SK-N-SH treated with all-trans-retinoic acid at 6 μM for 48 hours (cell line): ENCODE results near the gene IMMP2L.

Experiments
- ATAC-seq: fragments of 200-7000 bp; cut with Tn5 transposase; 3 replicates; pipeline ENCODE4 v1.9.1; 2020; ENCODE audit warnings: mild to moderate bottlenecking, moderate library complexity
- BACH2 ChIP-seq: fragments of 250-450 bp; sonication (Bioruptor Pico); IDR thresholded peaks from 2 replicates; pipeline ENCODE4 v1.9.0; 2021; ENCODE audit warnings: mild to moderate bottlenecking, borderline replicate concordance
- CREB5 ChIP-seq: fragments of 250-450 bp; sonication (Bioruptor Pico); IDR thresholded peaks from 2 replicates; pipeline ENCODE4 v1.5.1; 2020; ENCODE audit warnings: low read depth, mild to moderate bottlenecking, moderate library complexity
- CSRNP3 ChIP-seq: fragments of 250-450 bp; sonication (Bioruptor Pico); IDR thresholded peaks from 2 replicates; pipeline ENCODE4 v1.5.1; 2021; ENCODE audit warnings: mild to moderate bottlenecking, moderate library complexity
- ESRRG ChIP-seq: fragments of 250-450 bp; sonication (Bioruptor Pico); IDR thresholded peaks from 2 replicates; pipeline ENCODE4 v1.6.1; 2021; ENCODE audit warnings: mild to moderate bottlenecking
- GLIS3 ChIP-seq: fragments of 250-450 bp; sonication (Bioruptor Pico); IDR thresholded peaks from 2 replicates; pipeline ENCODE4 v1.5.0; 2020; ENCODE audit warnings: mild to moderate bottlenecking, moderate library complexity
- ISL1 ChIP-seq: fragments of 250-450 bp; sonication (Bioruptor Pico); IDR thresholded peaks from 2 replicates; pipeline ENCODE4 v2.1.2; 2022; ENCODE audit warnings: mild to moderate bottlenecking, moderate library complexity
- PATZ1 ChIP-seq: fragments of 250-450 bp; sonication (Bioruptor Pico); IDR thresholded peaks from 2 replicates; pipeline ENCODE4 v1.8.0; 2020; ENCODE audit warnings: mild to moderate bottlenecking, moderate library complexity, borderline replicate concordance
- POU6F1 ChIP-seq: fragments of 250-450 bp; sonication (Bioruptor Pico); IDR thresholded peaks from 2 replicates; pipeline ENCODE4 v1.8.0; 2021; ENCODE audit warnings: low read depth, mild to moderate bottlenecking, moderate library complexity, borderline replicate concordance
- RARB ChIP-seq: fragments of 250-450 bp; sonication (Bioruptor Pico); IDR thresholded peaks from 2 replicates; pipeline ENCODE4 v1.8.0; 2021; ENCODE audit warnings: mild to moderate bottlenecking, moderate library complexity
- TCF4 ChIP-seq: fragments of 250-450 bp; sonication (Bioruptor Pico); IDR thresholded peaks from 2 replicates; pipeline ENCODE4 v1.8.0; 2021; ENCODE audit warnings: mild to moderate bottlenecking, moderate library complexity, borderline replicate concordance
- TOX ChIP-seq: fragments of 250-450 bp; sonication (Bioruptor Pico); IDR thresholded peaks from 2 replicates; pipeline ENCODE4 v1.8.0; 2021; ENCODE audit warnings: mild to moderate bottlenecking, moderate library complexity, borderline replicate concordance
- TSHZ2 ChIP-seq: fragments of 250-450 bp; sonication (Bioruptor Pico); IDR thresholded peaks from 2 replicates; pipeline ENCODE4 v1.5.0; 2020; ENCODE audit warnings: mild to moderate bottlenecking, moderate library complexity
- ZC3H10 ChIP-seq: fragments of 250-450 bp; sonication (Bioruptor Pico); IDR thresholded peaks from 2 replicates; pipeline ENCODE4 v1.5.1; 2021; ENCODE audit warnings: mild to moderate bottlenecking, moderate library complexity
- ZFP3 ChIP-seq: fragments of 250-450 bp; sonication (Bioruptor Pico); IDR thresholded peaks from 2 replicates; pipeline ENCODE4 v1.5.0; 2020; ENCODE audit warnings: mild to moderate bottlenecking, moderate library complexity
- ZFP30 ChIP-seq: fragments of 450-650 bp; formaldehyde crosslinking; IDR thresholded peaks from 2 replicates; pipeline ENCODE4 v1.5.0; 2022; ENCODE audit warnings: mild to moderate bottlenecking, moderate library complexity
- ZNF565 ChIP-seq: fragments of 450-650 bp; formaldehyde crosslinking; conservative IDR thresholded peaks from 2 replicates; pipeline ENCODE4 v1.5.0; 2020; ENCODE audit warnings: low read depth, mild to moderate bottlenecking, moderate library complexity
- ZNF70 ChIP-seq: fragments of 450-650 bp; formaldehyde crosslinking; IDR thresholded peaks from 2 replicates; pipeline ENCODE4 v1.5.0; 2020; ENCODE audit warnings: mild to moderate bottlenecking, moderate library complexity
- ZNF8 ChIP-seq: fragments of 450-650 bp; formaldehyde crosslinking; IDR thresholded peaks from 2 replicates; pipeline ENCODE4 v1.5.0; 2020; ENCODE audit warnings: mild to moderate bottlenecking, moderate library complexity

Gene IMMP2L

GRCh38 chr7:111059833-111060232 is 502.5 kb downstream of the IMMP2L start (continued):
- no peak for TF ChIP-seq GLIS3 (CRISPR knock-in tag)
- TF ChIP-seq ZFP3 (CRISPR knock-in tag), result no peak

GRCh38 chr7:111057066-111057465 is 505.2 kb downstream of the IMMP2L start:
- TF ChIP-seq ESRRG (CRISPR knock-in tag) (no peak), ZNF70 (CRISPR knock-in tag) (no peak), POU6F1 (CRISPR knock-in tag) (no peak), ZNF8 (CRISPR knock-in tag) (no peak), ZNF565 (CRISPR knock-in tag) (no peak), TOX (CRISPR knock-in tag) (no peak), ISL1 (no peak), TCF4 (CRISPR knock-in tag) (no peak), ZFP3 (CRISPR knock-in tag) (no peak), TSHZ2 (CRISPR knock-in tag) (no peak), BACH2 (no peak), PATZ1 (CRISPR knock-in tag) (no peak), CREB5 (no peak), RARB (no peak), ZC3H10 (CRISPR knock-in tag) (no peak), ZFP30 (CRISPR knock-in tag) (no peak), GLIS3 (CRISPR knock-in tag) (no peak), CSRNP3 (CRISPR knock-in tag) (no peak)
- ATAC-seq, result no peak

GRCh38 chr7:111056371-111056770 is 505.9 kb downstream of the IMMP2L start:
- no peak for ATAC-seq
- no peak for TF ChIP-seq TSHZ2 (CRISPR knock-in tag)
- TF ChIP-seq CREB5, result no peak
